ENCODE results near the gene CNTLN.
"Not testable (repeated sequence)": the region's sequence is repeated elsewhere in the genome, so short reads cannot be mapped to it uniquely, and the experiment has no call there.

The CNTLN gene

DNA sequence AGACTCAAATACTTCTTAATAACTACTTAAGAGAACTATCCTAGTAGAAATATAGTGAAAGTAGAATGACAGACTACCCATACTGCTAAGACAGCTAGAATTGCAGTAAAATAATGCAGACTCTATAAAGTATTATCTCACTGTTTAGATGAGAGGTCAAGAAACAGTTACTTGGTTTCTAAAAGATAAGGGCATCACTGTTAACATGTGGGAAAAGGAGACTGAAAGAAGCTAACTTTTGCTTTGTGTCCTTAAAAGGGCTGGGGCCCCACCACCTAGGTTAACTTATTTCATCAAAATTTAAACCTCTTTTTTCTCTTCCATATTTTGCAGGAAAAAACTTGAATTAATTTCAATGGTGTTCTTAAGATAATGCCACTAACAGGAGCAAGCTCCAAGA, 204.3 kb downstream of the CNTLN start:
- H4K20me1 ChIP-seq (ENCODE audit: insufficient read depth, low read length): no peaks in the 10 kb centered on the region
- H3K9ac ChIP-seq (ENCODE audit: low read length): no peak overlapping the region
- H3K4me1 ChIP-seq (ENCODE audit: insufficient read depth, low read length, severe bottlenecking): no peaks in the 10 kb centered on the region
- no peak overlapping the region for H3K4me2 ChIP-seq (ENCODE audit: low read length)
- no peaks in the 10 kb centered on the region for H3K9me3 ChIP-seq (ENCODE audit: low read length)
- H3K27ac ChIP-seq (ENCODE audit: low read depth, low read length, poor library complexity, severe bottlenecking): no peak overlapping the region
- H3K4me3 ChIP-seq (ENCODE audit: low read depth, low read length, poor library complexity, severe bottlenecking): no peak overlapping the region
- H3F3A ChIP-seq (ENCODE audit: insufficient read depth, low read length): no peaks in the 10 kb centered on the region
- H3K36me3 ChIP-seq (ENCODE audit: insufficient read depth, low read length): no peaks in the 10 kb centered on the region
- no peak for TF ChIP-seq EZH2 (IDR thresholded peaks at IDR 0.05; ENCODE audit: borderline replicate concordance, low read length)
- TF ChIP-seq, protein P1, sequence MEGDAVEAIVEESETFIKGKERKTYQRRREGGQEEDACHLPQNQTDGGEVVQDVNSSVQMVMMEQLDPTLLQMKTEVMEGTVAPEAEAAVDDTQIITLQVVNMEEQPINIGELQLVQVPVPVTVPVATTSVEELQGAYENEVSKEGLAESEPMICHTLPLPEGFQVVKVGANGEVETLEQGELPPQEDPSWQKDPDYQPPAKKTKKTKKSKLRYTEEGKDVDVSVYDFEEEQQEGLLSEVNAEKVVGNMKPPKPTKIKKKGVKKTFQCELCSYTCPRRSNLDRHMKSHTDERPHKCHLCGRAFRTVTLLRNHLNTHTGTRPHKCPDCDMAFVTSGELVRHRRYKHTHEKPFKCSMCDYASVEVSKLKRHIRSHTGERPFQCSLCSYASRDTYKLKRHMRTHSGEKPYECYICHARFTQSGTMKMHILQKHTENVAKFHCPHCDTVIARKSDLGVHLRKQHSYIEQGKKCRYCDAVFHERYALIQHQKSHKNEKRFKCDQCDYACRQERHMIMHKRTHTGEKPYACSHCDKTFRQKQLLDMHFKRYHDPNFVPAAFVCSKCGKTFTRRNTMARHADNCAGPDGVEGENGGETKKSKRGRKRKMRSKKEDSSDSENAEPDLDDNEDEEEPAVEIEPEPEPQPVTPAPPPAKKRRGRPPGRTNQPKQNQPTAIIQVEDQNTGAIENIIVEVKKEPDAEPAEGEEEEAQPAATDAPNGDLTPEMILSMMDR (IDR thresholded peaks at IDR 0.05; ENCODE audit: low read length): no peak
- no peaks in the 10 kb centered on the region for H3K9me2 ChIP-seq (ENCODE audit: low read depth, low read length)
- no peaks in the 10 kb centered on the region for H3K27me3 ChIP-seq (ENCODE audit: insufficient read depth, low read length)
- H3K79me2 ChIP-seq (ENCODE audit: insufficient read depth, low read length): no peaks in the 10 kb centered on the region
- H2AFZ ChIP-seq (ENCODE audit: low read length): no peak overlapping the region

DNA sequence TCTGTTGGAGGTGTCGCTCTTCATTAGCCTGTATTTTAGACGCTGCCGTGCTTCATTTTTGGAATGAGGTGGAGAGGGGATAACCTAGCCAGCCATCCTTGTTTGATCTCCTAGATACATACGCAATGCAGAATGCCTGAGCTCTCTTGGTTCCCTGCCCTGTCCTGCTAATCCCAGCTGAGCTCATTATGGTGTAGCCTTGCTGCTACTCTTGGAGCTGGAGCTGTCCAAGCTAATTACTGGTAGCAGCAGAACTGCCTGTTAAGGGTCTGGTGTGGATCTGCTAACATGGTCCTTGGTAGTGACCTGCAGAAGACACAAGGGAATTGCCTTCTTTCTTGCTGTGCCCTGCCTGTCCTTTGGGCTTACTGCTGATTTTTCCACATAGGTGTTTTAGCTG, 207.9 kb downstream of the CNTLN start:
- H3K9me3 ChIP-seq (ENCODE audit: low read length): no peaks in the 10 kb centered on the region
- no peaks in the 10 kb centered on the region for H3K36me3 ChIP-seq (ENCODE audit: insufficient read depth, low read length)
- H4K20me1 ChIP-seq (ENCODE audit: insufficient read depth, low read length): no peaks in the 10 kb centered on the region
- H3K9ac ChIP-seq (ENCODE audit: low read length): no peak overlapping the region
- no peak overlapping the region for H2AFZ ChIP-seq (ENCODE audit: low read length)
- H3K4me2 ChIP-seq (ENCODE audit: low read length): no peak overlapping the region
- H3K27ac ChIP-seq (ENCODE audit: low read depth, low read length, poor library complexity, severe bottlenecking): no peak overlapping the region
- TF ChIP-seq EZH2 (IDR thresholded peaks at IDR 0.05; ENCODE audit: borderline replicate concordance, low read length): no peak
- TF ChIP-seq, protein P1 (IDR thresholded peaks at IDR 0.05; ENCODE audit: low read length): no peak
- no peaks in the 10 kb centered on the region for H3K79me2 ChIP-seq (ENCODE audit: insufficient read depth, low read length)
- no peak overlapping the region for H3K4me3 ChIP-seq (ENCODE audit: low read depth, low read length, poor library complexity, severe bottlenecking)
- H3F3A ChIP-seq (ENCODE audit: insufficient read depth, low read length): no peaks in the 10 kb centered on the region
- H3K27me3 ChIP-seq (ENCODE audit: insufficient read depth, low read length): no peaks in the 10 kb centered on the region
- H3K4me1 ChIP-seq (ENCODE audit: insufficient read depth, low read length, severe bottlenecking): no peaks in the 10 kb centered on the region
- no peaks in the 10 kb centered on the region for H3K9me2 ChIP-seq (ENCODE audit: low read depth, low read length)

DNA sequence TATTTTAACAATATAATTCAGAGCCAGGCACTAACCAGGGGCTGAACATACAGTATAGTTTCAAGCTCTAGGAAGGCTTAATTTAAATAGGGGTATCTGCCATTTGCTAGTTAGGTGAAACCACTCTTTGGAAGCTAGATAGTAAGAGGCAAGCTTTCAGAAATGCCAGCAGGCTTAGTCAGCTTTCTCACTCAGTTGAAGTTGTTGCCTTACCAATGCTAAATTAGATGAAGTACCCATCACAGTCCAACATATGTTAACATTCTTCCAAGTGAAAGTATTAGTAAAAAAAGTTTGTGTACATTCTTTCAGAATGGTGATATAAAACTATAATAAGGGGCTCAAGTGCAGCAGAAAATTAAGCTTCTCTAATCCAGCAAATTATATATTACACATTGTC, 215.0 kb downstream of the CNTLN start:
- Histone ChIP-seq H3K36me3 (ENCODE audit: insufficient read depth, low read length) (no peaks in the 10 kb centered on the region), H3K9ac (ENCODE audit: low read length) (no peak overlapping the region), H4K20me1 (ENCODE audit: insufficient read depth, low read length) (no peaks in the 10 kb centered on the region), H3K27ac (ENCODE audit: low read depth, low read length, poor library complexity, severe bottlenecking) (no peak overlapping the region), H2AFZ (ENCODE audit: low read length) (no peak overlapping the region), H3K79me2 (ENCODE audit: insufficient read depth, low read length) (no peaks in the 10 kb centered on the region), H3K27me3 (ENCODE audit: insufficient read depth, low read length) (no peaks in the 10 kb centered on the region), H3K4me1 (ENCODE audit: insufficient read depth, low read length, severe bottlenecking) (no peaks in the 10 kb centered on the region), H3K4me2 (ENCODE audit: low read length) (no peak overlapping the region), H3K9me2 (ENCODE audit: low read depth, low read length) (no peaks in the 10 kb centered on the region), H3K4me3 (ENCODE audit: low read depth, low read length, poor library complexity, severe bottlenecking) (no peak overlapping the region), H3F3A (ENCODE audit: insufficient read depth, low read length) (no peaks in the 10 kb centered on the region), H3K9me3 (ENCODE audit: low read length) (no peaks in the 10 kb centered on the region)
- no peak for TF ChIP-seq EZH2 (IDR thresholded peaks at IDR 0.05; ENCODE audit: borderline replicate concordance, low read length)
- TF ChIP-seq, protein P1 (IDR thresholded peaks at IDR 0.05; ENCODE audit: low read length): no peak

DNA sequence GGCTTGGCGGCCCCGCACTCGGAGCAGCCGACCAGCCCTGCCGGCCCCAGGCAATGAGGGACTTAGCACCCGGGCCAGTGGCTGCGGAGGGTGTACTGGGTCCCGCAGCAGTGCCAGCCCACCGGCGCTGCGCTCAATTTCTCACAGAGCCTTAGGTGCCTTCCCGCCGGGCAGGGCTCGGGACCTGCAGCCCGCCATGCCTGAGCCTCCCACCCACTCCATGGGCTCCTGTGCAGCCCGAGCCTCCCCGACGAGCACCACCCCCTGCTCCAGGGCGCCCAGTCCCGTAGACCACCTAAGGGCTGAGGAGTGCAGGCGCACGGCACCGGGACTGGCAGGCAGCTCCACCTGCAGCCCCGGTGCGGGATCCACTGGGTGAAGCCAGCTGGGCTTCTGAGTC, 219.2 kb downstream of the CNTLN start:
- not testable (repeated sequence) for H3K79me2 ChIP-seq (ENCODE audit: insufficient read depth, low read length)

More for the DNA sequence above, 219.2 kb downstream of the CNTLN start:
- not testable (repeated sequence) for H3K4me2 ChIP-seq (ENCODE audit: low read length); H3K36me3 ChIP-seq (ENCODE audit: insufficient read depth, low read length); H3F3A ChIP-seq (ENCODE audit: insufficient read depth, low read length); H3K9me3 ChIP-seq (ENCODE audit: low read length); H3K4me3 ChIP-seq (ENCODE audit: low read depth, low read length, poor library complexity, severe bottlenecking); H3K4me1 ChIP-seq (ENCODE audit: insufficient read depth, low read length, severe bottlenecking); H3K9ac ChIP-seq (ENCODE audit: low read length); H4K20me1 ChIP-seq (ENCODE audit: insufficient read depth, low read length); H3K27ac ChIP-seq (ENCODE audit: low read depth, low read length, poor library complexity, severe bottlenecking); H3K9me2 ChIP-seq (ENCODE audit: low read depth, low read length); H3K27me3 ChIP-seq (ENCODE audit: insufficient read depth, low read length); H2AFZ ChIP-seq (ENCODE audit: low read length)

Data from OCI-LY1 (cell line).